ENCODE data around the gene EDNRB. TPM values are rescaled to one million over a fixed set of nuclear protein-coding genes. Genes with fewer than 3 reads are reported as not detected.

Gene EDNRB
- polyA plus RNA-seq, 1 of the 3 experiments (the other 2 are of a cell fraction): not detected

GRCh38 chr13:77913003-77913402 lies 5.6 kb downstream of the EDNRB start:
- H3K9ac ChIP-seq: no peak overlapping the region
- H3F3A ChIP-seq (replicated peaks; ENCODE audit: insufficient read depth): no peaks in the 10 kb centered on the region
- WGBS (ENCODE audit: low lambda C conversion rate): 39% methylated on average over 3 of the region's 3 CpGs
- ChIA-PET CTCF (no interaction called here), POLR2A (no interaction called here)
- H3K9me2 ChIP-seq: no peaks in the 10 kb centered on the region
- no peak overlapping the region for H3K27ac ChIP-seq (ENCODE audit: low read depth in 2 of 2, low read length in 1 of 2)
- no peak overlapping the region for H2AFZ ChIP-seq (ENCODE audit: low read depth)
- H3K27me3 ChIP-seq (ENCODE audit: insufficient read depth): peaks cover 12% of the 10 kb centered on the region
- H3K4me2 ChIP-seq: no peak overlapping the region
- no peaks in the 10 kb centered on the region for H3K79me2 ChIP-seq (ENCODE audit: insufficient read depth)
- no peak for DNase-seq
- no peaks in the 10 kb centered on the region for H3K36me3 ChIP-seq (replicated peaks in 1 of 2; ENCODE audit: control insufficient read depth in 1 of 2, insufficient read depth in 2 of 2, low read length in 1 of 2)
- no peaks in the 10 kb centered on the region for H3K4me1 ChIP-seq (ENCODE audit: control insufficient read depth in 1 of 2, insufficient read depth in 2 of 2, low read depth in 1 of 2, low read length in 1 of 2)
- no peaks in the 10 kb centered on the region for H4K20me1 ChIP-seq (ENCODE audit: insufficient read depth)
- TF ChIP-seq NFIC (IDR thresholded peaks at IDR 0.05; ENCODE audit: borderline replicate concordance) (no peak), EZH2phosphoT487 (IDR thresholded peaks at IDR 0.05; ENCODE audit: borderline replicate concordance, low read depth) (no peak), YY1 (IDR thresholded peaks at IDR 0.05; ENCODE audit: low read depth) (no peak), SIN3A (IDR thresholded peaks at IDR 0.05; ENCODE audit: borderline replicate concordance, low read depth, low read length) (no peak), FOSL2 (IDR thresholded peaks at IDR 0.05; ENCODE audit: borderline replicate concordance, low read depth) (no peak), FOXJ3 (CRISPR knock-in tag; IDR thresholded peaks at IDR 0.05) (no peak), MXI1 (IDR thresholded peaks at IDR 0.05; ENCODE audit: low read depth, low read length) (no peak), GABPA (IDR thresholded peaks at IDR 0.05; ENCODE audit: low read depth) (no peak)
- TF ChIP-seq, protein P1, sequence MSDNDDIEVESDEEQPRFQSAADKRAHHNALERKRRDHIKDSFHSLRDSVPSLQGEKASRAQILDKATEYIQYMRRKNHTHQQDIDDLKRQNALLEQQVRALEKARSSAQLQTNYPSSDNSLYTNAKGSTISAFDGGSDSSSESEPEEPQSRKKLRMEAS (IDR thresholded peaks at IDR 0.05; ENCODE audit: low read depth): no peak
- TF ChIP-seq, protein P2, sequence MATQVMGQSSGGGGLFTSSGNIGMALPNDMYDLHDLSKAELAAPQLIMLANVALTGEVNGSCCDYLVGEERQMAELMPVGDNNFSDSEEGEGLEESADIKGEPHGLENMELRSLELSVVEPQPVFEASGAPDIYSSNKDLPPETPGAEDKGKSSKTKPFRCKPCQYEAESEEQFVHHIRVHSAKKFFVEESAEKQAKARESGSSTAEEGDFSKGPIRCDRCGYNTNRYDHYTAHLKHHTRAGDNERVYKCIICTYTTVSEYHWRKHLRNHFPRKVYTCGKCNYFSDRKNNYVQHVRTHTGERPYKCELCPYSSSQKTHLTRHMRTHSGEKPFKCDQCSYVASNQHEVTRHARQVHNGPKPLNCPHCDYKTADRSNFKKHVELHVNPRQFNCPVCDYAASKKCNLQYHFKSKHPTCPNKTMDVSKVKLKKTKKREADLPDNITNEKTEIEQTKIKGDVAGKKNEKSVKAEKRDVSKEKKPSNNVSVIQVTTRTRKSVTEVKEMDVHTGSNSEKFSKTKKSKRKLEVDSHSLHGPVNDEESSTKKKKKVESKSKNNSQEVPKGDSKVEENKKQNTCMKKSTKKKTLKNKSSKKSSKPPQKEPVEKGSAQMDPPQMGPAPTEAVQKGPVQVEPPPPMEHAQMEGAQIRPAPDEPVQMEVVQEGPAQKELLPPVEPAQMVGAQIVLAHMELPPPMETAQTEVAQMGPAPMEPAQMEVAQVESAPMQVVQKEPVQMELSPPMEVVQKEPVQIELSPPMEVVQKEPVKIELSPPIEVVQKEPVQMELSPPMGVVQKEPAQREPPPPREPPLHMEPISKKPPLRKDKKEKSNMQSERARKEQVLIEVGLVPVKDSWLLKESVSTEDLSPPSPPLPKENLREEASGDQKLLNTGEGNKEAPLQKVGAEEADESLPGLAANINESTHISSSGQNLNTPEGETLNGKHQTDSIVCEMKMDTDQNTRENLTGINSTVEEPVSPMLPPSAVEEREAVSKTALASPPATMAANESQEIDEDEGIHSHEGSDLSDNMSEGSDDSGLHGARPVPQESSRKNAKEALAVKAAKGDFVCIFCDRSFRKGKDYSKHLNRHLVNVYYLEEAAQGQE (IDR thresholded peaks at IDR 0.05; ENCODE audit: low read depth, low read length): no peak
- TF ChIP-seq, protein P3, sequence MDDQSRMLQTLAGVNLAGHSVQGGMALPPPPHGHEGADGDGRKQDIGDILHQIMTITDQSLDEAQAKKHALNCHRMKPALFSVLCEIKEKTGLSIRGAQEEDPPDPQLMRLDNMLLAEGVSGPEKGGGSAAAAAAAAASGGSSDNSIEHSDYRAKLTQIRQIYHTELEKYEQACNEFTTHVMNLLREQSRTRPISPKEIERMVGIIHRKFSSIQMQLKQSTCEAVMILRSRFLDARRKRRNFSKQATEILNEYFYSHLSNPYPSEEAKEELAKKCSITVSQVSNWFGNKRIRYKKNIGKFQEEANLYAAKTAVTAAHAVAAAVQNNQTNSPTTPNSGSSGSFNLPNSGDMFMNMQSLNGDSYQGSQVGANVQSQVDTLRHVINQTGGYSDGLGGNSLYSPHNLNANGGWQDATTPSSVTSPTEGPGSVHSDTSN (IDR thresholded peaks at IDR 0.05): no peak
- TF ChIP-seq, protein P4, sequence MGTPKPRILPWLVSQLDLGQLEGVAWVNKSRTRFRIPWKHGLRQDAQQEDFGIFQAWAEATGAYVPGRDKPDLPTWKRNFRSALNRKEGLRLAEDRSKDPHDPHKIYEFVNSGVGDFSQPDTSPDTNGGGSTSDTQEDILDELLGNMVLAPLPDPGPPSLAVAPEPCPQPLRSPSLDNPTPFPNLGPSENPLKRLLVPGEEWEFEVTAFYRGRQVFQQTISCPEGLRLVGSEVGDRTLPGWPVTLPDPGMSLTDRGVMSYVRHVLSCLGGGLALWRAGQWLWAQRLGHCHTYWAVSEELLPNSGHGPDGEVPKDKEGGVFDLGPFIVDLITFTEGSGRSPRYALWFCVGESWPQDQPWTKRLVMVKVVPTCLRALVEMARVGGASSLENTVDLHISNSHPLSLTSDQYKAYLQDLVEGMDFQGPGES (IDR thresholded peaks at IDR 0.05; ENCODE audit: low read depth, low read length): no peak
- no peak overlapping the region for H3K4me3 ChIP-seq (ENCODE audit: low read depth in 2 of 2, low read length in 1 of 2)
- H3K9me3 ChIP-seq: no peaks in the 10 kb centered on the region
